Peyer's patch (tissue), 4 donors: ENCODE measurements around the gene TRIM73.
"Not testable (repeated sequence)": the region's sequence is repeated elsewhere in the genome, so short reads cannot be mapped to it uniquely, and the experiment has no call there.

Source experiments
- POLR2A ChIP-seq, 2 donors: fragments of 450-650 bp; IDR thresholded peaks; one replicate each; pipeline ENCODE4 v1.5.1; 2017; ENCODE audit warnings: antibody characterized with exemption in 2 of 2, mild to moderate bottlenecking in 2 of 2, moderate library complexity in 2 of 2
- TF ChIP-seq, protein P1 (sequence below), 6 experiments: fragments of 450-650 bp in 4 of 6; fragments of 200-600 bp in 2 of 6; sonication (generic) in 1 of 6; IDR thresholded peaks; one replicate each; pipeline ENCODE4 v1.5.1; 2017 to 2019; ENCODE audit warnings: antibody characterized with exemption in 6 of 6, mild to moderate bottlenecking in 3 of 6, moderate library complexity in 1 of 6

- TF ChIP-seq, protein P1, sequence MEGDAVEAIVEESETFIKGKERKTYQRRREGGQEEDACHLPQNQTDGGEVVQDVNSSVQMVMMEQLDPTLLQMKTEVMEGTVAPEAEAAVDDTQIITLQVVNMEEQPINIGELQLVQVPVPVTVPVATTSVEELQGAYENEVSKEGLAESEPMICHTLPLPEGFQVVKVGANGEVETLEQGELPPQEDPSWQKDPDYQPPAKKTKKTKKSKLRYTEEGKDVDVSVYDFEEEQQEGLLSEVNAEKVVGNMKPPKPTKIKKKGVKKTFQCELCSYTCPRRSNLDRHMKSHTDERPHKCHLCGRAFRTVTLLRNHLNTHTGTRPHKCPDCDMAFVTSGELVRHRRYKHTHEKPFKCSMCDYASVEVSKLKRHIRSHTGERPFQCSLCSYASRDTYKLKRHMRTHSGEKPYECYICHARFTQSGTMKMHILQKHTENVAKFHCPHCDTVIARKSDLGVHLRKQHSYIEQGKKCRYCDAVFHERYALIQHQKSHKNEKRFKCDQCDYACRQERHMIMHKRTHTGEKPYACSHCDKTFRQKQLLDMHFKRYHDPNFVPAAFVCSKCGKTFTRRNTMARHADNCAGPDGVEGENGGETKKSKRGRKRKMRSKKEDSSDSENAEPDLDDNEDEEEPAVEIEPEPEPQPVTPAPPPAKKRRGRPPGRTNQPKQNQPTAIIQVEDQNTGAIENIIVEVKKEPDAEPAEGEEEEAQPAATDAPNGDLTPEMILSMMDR (IDR thresholded peaks at IDR 0.05) = not testable (repeated sequence)
- not testable (repeated sequence) for TF ChIP-seq POLR2A (IDR thresholded peaks at IDR 0.05)
Observed at GRCh38 chr7:75358671-75359541, 36.5 kb upstream of the TRIM73 start.
